H1 (cell line): ENCODE results near the gene CFAP97. TPM values are rescaled to one million over a fixed set of nuclear protein-coding genes. Genes with fewer than 3 reads are reported as not detected.
A peak's percentile ranks its signal among the peaks of the same experiment; 100 is the strongest.

Experiments used
- CTCF ChIA-PET: fragments of 300-600 bp; sonication (Branson Sonifier 250); formaldehyde crosslinking; loops from one replicate; lab custom pipeline; 2021; ENCODE audit not compliant: partially characterized antibody; lab: Charles Lee
- POLR2A ChIA-PET: fragments of 300-600 bp; sonication (Branson Sonifier 250); formaldehyde crosslinking; loops from one replicate; lab custom pipeline; 2021; ENCODE audit warnings: inconsistent platforms; ENCODE audit not compliant: partially characterized antibody; lab: Charles Lee
- DNase-seq, 2 experiments: peaks; one replicate each; pipeline versions ENCODE4 v3.0.0 to v3.0.0-alpha.2; 2010 to 2022; ENCODE audit warnings: low spot score in 2 of 2, low read depth in 1 of 2, mixed read lengths in 1 of 2
- FAIRE-seq: peaks from 2 replicates; lab custom pipeline; 2011; peaks lifted over from hg19 to GRCh38; lab: Jason Lieb, UNC
- H2AFZ ChIP-seq: 2 replicates; pipeline ENCODE4 v1.8.1; 2012; ENCODE audit warnings: low read length, inconsistent platforms
- H2AK5ac ChIP-seq: 2 replicates; pipeline ENCODE4 v1.6.1; 2013; ENCODE audit warnings: low read depth, low read length
- H2BK120ac ChIP-seq: replicated peaks from 2 replicates; pipeline ENCODE3; 2013; ENCODE audit warnings: low read depth, low read length, inconsistent platforms
- H2BK12ac ChIP-seq: 2 replicates; pipeline ENCODE4 v1.6.1; 2013; ENCODE audit warnings: low read depth, low read length
- H2BK15ac ChIP-seq: 2 replicates; pipeline ENCODE4 v1.6.1; 2013; ENCODE audit warnings: low read length
- H2BK20ac ChIP-seq: 2 replicates; pipeline ENCODE4 v1.6.1; 2013; ENCODE audit warnings: low read length
- H2BK5ac ChIP-seq: 2 replicates; pipeline ENCODE4 v1.6.1; 2013; ENCODE audit warnings: low read depth, low read length
- H3K14ac ChIP-seq: 2 replicates; pipeline ENCODE4 v1.6.1; 2013; ENCODE audit warnings: inconsistent platforms; ENCODE audit not compliant: insufficient read length
- H3K18ac ChIP-seq: 2 replicates; pipeline ENCODE4 v1.6.1; 2013; ENCODE audit warnings: low read length; ENCODE audit errors: extremely low read depth
- H3K23ac ChIP-seq: 2 replicates; pipeline ENCODE4 v1.6.1; 2013; ENCODE audit warnings: inconsistent platforms; ENCODE audit not compliant: insufficient read length
- H3K23me2 ChIP-seq: 2 replicates; pipeline ENCODE4 v1.6.1; 2013; ENCODE audit warnings: low read depth, low read length
- H3K27ac ChIP-seq: 2 replicates; pipeline ENCODE4 v1.6.1; 2011; ENCODE audit warnings: low read depth, low read length, inconsistent platforms
- H3K27me3 ChIP-seq, 4 experiments: replicated peaks in 1 of 4; 1 replicate in 1 of 4; 2 replicates in 3 of 4; pipeline versions ENCODE4 v1.6.1 to v1.8.1; 2011 to 2013; ENCODE audit warnings: low read length in 3 of 4, mild to moderate bottlenecking in 3 of 4, inconsistent platforms in 2 of 4, mixed read lengths in 2 of 4, moderate library complexity in 1 of 4; ENCODE audit not compliant: control insufficient read depth in 3 of 4, insufficient read depth in 3 of 4; ENCODE audit errors: extremely low read depth in 1 of 4
- H3K36me3 ChIP-seq, 4 experiments: 2 replicates each; pipeline versions ENCODE4 v1.6.1 to v1.8.1; 2011 to 2013; ENCODE audit warnings: mild to moderate bottlenecking in 4 of 4, low read length in 3 of 4, moderate library complexity in 2 of 4, control low read depth in 1 of 4, inconsistent platforms in 1 of 4; ENCODE audit not compliant: insufficient read depth in 4 of 4, control insufficient read depth in 2 of 4
- H3K4ac ChIP-seq: replicated peaks from 2 replicates; pipeline ENCODE3; 2013; ENCODE audit warnings: low read length, low read depth, mixed read lengths, inconsistent platforms; ENCODE audit not compliant: insufficient read length
- H3K4me1 ChIP-seq, 4 experiments: replicated peaks in 1 of 4; 1 replicate in 1 of 4; 2 replicates in 3 of 4; pipeline versions ENCODE4 v1.6.1 to v1.8.1; 2011 to 2013; ENCODE audit warnings: low read length in 3 of 4, inconsistent platforms in 2 of 4, mixed read lengths in 1 of 4; ENCODE audit not compliant: insufficient read depth in 4 of 4, control insufficient read depth in 3 of 4
- H3K4me2 ChIP-seq, 2 experiments: 2 replicates each; pipeline versions ENCODE4 v1.6.1 to v1.8.1; 2011 to 2013; ENCODE audit warnings: low read depth in 2 of 2, low read length in 2 of 2, control low read depth in 1 of 2, inconsistent platforms in 1 of 2, mild to moderate bottlenecking in 1 of 2; ENCODE audit not compliant: insufficient read depth in 1 of 2
- H3K4me3 ChIP-seq, 4 experiments: fragments of 200-600, 300-600 bp in 1 of 4; sonication (generic), shearing (Covaris generic), sonication (Bioruptor Twin) in 1 of 4; 2 replicates each; pipeline versions ENCODE4 v1.5.1 to v1.8.1; 2011 to 2016; ENCODE audit warnings: low read length in 4 of 4, low read depth in 3 of 4, control low read depth in 2 of 4, inconsistent platforms in 2 of 4, mild to moderate bottlenecking in 2 of 4, mixed read lengths in 1 of 4, moderate library complexity in 1 of 4; ENCODE audit not compliant: insufficient read depth in 2 of 4; ENCODE audit errors: extremely low read depth in 1 of 4
- H3K56ac ChIP-seq: replicated peaks from 2 replicates; pipeline ENCODE3; 2013; ENCODE audit warnings: low read depth, mild to moderate bottlenecking, mixed read lengths, low read length, inconsistent platforms; ENCODE audit not compliant: insufficient read length
- H3K79me1 ChIP-seq: 2 replicates; pipeline ENCODE4 v1.6.1; 2013; ENCODE audit warnings: low read depth, low read length, control low read depth
- H3K79me2 ChIP-seq, 2 experiments: 2 replicates each; pipeline versions ENCODE4 v1.6.1 to v1.8.1; 2012 to 2013; ENCODE audit warnings: low read length in 2 of 2, mild to moderate bottlenecking in 2 of 2, inconsistent platforms in 1 of 2; ENCODE audit not compliant: insufficient read depth in 2 of 2, control insufficient read depth in 1 of 2
- H3K9ac ChIP-seq, 4 experiments: replicated peaks in 1 of 4; 1 replicate in 1 of 4; 2 replicates in 3 of 4; pipeline versions ENCODE4 v1.6.1 to v1.8.1; 2011 to 2013; ENCODE audit warnings: low read depth in 3 of 4, low read length in 3 of 4, control low read depth in 2 of 4, mild to moderate bottlenecking in 2 of 4, moderate library complexity in 2 of 4, inconsistent platforms in 1 of 4; ENCODE audit errors: extremely low read depth in 1 of 4
- H3K9me3 ChIP-seq, 2 experiments: 2 replicates each; pipeline versions ENCODE4 v1.6.1 to v1.8.1; 2012 to 2013; ENCODE audit warnings: mild to moderate bottlenecking in 2 of 2, moderate library complexity in 2 of 2, control low read depth in 1 of 2, inconsistent platforms in 1 of 2, low read depth in 1 of 2, low read length in 1 of 2, mixed read lengths in 1 of 2; ENCODE audit not compliant: insufficient read depth in 2 of 2
- H4K20me1 ChIP-seq, 2 experiments: replicated peaks in 1 of 2; 2 replicates each; pipeline versions ENCODE3 to v1.8.1; 2011 to 2013; ENCODE audit warnings: inconsistent platforms in 2 of 2, low read length in 2 of 2, mild to moderate bottlenecking in 1 of 2; ENCODE audit not compliant: insufficient read depth in 2 of 2, control insufficient read depth in 1 of 2
- H4K5ac ChIP-seq: 2 replicates; pipeline ENCODE4 v1.6.1; 2013; ENCODE audit warnings: low read length, low read depth, mixed read lengths, inconsistent platforms; ENCODE audit not compliant: insufficient read length
- H4K8ac ChIP-seq: 2 replicates; pipeline ENCODE4 v1.8.0; 2013; ENCODE audit warnings: mild to moderate bottlenecking, moderate library complexity, low read length, inconsistent platforms; ENCODE audit not compliant: insufficient read depth; ENCODE audit errors: extremely low read depth
- H4K91ac ChIP-seq: replicated peaks from 2 replicates; pipeline ENCODE3; 2013; ENCODE audit warnings: low read length, mixed read lengths, inconsistent platforms; ENCODE audit not compliant: insufficient read length
- ASH2L ChIP-seq: fragments of 200-600, 300-600 bp; sonication (generic); IDR thresholded peaks from one replicate; pipeline ENCODE4 v1.7.1; 2017; ENCODE audit warnings: low read length
- BRCA1 ChIP-seq: IDR thresholded peaks from 2 replicates; pipeline ENCODE4 v1.6.1; 2012; ENCODE audit warnings: low read depth, low read length, improper control_type of control experiment
- CBX5 ChIP-seq: fragments of 300-800, 300-1000 bp; sonication (generic); IDR thresholded peaks from 2 replicates; pipeline ENCODE4 v1.7.1; 2016; ENCODE audit warnings: antibody characterized with exemption, low read length, low read depth
- KDM5A ChIP-seq: fragments of 200-600 bp; IDR thresholded peaks from 2 replicates; pipeline ENCODE4 v1.7.1; 2012; ENCODE audit warnings: mild to moderate bottlenecking, low read length, inconsistent platforms, mixed read lengths
- NANOG ChIP-seq: IDR thresholded peaks from 2 replicates; pipeline ENCODE4 v1.6.1; 2011; ENCODE audit warnings: low read length, low read depth, mild to moderate bottlenecking, inconsistent platforms; ENCODE audit not compliant: insufficient read depth, poor library complexity, severe bottlenecking
- RAD21 ChIP-seq, 2 experiments: IDR thresholded peaks in 1 of 2; conservative IDR thresholded peaks in 1 of 2; 2 replicates each; pipeline ENCODE4 v1.6.1; 2011; ENCODE audit warnings: low read depth in 2 of 2, low read length in 2 of 2, improper control_type of control experiment in 1 of 2, inconsistent platforms in 1 of 2, mild to moderate bottlenecking in 1 of 2, moderate library complexity in 1 of 2
- RFX5 ChIP-seq: IDR thresholded peaks from 2 replicates; pipeline ENCODE4 v1.6.1; 2011; ENCODE audit warnings: low read depth, low read length, improper control_type of control experiment, borderline replicate concordance
- RXRA ChIP-seq: IDR thresholded peaks from 2 replicates; pipeline ENCODE4 v1.6.1; 2011; ENCODE audit warnings: low read depth, mild to moderate bottlenecking, low read length, moderate library complexity; ENCODE audit not compliant: insufficient read depth
- SAP30 ChIP-seq: fragments of 300-600 bp; sonication (generic); IDR thresholded peaks from 2 replicates; pipeline ENCODE4 v1.7.1; 2012; ENCODE audit warnings: low read length, moderate library complexity, mild to moderate bottlenecking, inconsistent platforms; ENCODE audit not compliant: insufficient read depth, insufficient replicate concordance
- SIN3A ChIP-seq, 2 experiments: IDR thresholded peaks in 1 of 2; conservative IDR thresholded peaks in 1 of 2; 2 replicates each; pipeline ENCODE4 v1.6.1; 2011 to 2012; ENCODE audit warnings: low read length in 2 of 2, improper control_type of control experiment in 1 of 2, low read depth in 1 of 2, mild to moderate bottlenecking in 1 of 2
- SIRT6 ChIP-seq: IDR thresholded peaks from one replicate; pipeline ENCODE4 v1.7.1; 2012; ENCODE audit warnings: low read length, inconsistent platforms
- SP2 ChIP-seq: IDR thresholded peaks from 2 replicates; pipeline ENCODE4 v1.6.1; 2012; ENCODE audit warnings: mild to moderate bottlenecking, low read length, inconsistent platforms
- TBP ChIP-seq: IDR thresholded peaks from 2 replicates; pipeline ENCODE4 v1.6.1; 2011; ENCODE audit warnings: low read depth, low read length, improper control_type of control experiment
- WGBS, 2 experiments: shearing (Covaris generic) in 1 of 2; methylation state at CpG; one replicate each; pipeline versions ENCODE4 v1.1.6 to v1.1.7; 2013 to 2015; ENCODE audit warnings: low lambda C conversion rate in 2 of 2, mixed read lengths in 2 of 2, inconsistent platforms in 1 of 2, low coverage in 1 of 2, missing lambda C conversion rate in 1 of 2; ENCODE audit not compliant: insufficient replicate concordance in 2 of 2, insufficient coverage in 1 of 2, insufficient read length in 1 of 2; ENCODE audit errors: extremely low coverage in 1 of 2, missing lambda C conversion rate in 1 of 2; 5-methylcytosine and 5-hydroxymethylcytosine counted together
- polyA plus RNA-seq, 7 experiments: library from polyadenylated mRNA; depleted of rRNA in 3 of 7; stranded (reverse) in 5 of 7; unstranded in 2 of 7; fragments of >200 nt in 5 of 7; fragments of 200-250 nt in 2 of 7; gene quantifications; 1 replicate in 5 of 7; 2 replicates in 1 of 7; 4 replicates in 1 of 7; pipeline versions ENCODE4 v1.2.1 to v1.2.3, GENCODE V29; 2011 to 2013; ENCODE audit warnings: missing spikeins in 2 of 7, mixed read lengths in 2 of 7
- total RNA-seq: library from RNA; stranded (reverse); fragmentation: NEBNext Ultra II Directional; extraction: Animal tissue kit (Norgen Biotek cat#: 25700); gene quantifications from 2 replicates; pipeline ENCODE4 v1.2.1, GENCODE V29; 2021

CFAP97 gene
- total and polyA plus RNA-seq, 2 of the 8 experiments (the other 6 are each of a cell fraction or from before 2014, with no cell fraction given), result 9.2 to 40.4 TPM

GRCh38 chr4:185227713-185228278 lies 24.0 kb upstream of the CFAP97 start:
- H2BK12ac ChIP-seq, result 0 out of 2 replicates have a peak overlapping the region, but pooled peaks have one; percentile 27
- no peak overlapping the region for H3K4me3 ChIP-seq
- no peak overlapping the region for H3K23ac ChIP-seq
- H3K14ac ChIP-seq, result no peak overlapping the region
- no peak overlapping the region for H2BK5ac ChIP-seq
- H3K56ac ChIP-seq, result no peak overlapping the region
- H3K27me3 ChIP-seq, result no peaks in the 10 kb centered on the region
- H3K9me3 ChIP-seq, result no peaks in the 10 kb centered on the region
- no peak overlapping the region for H2BK120ac ChIP-seq
- H4K8ac ChIP-seq, result peak overlapping the region; percentile 6; the same call in 1 of the 2 replicates
- H2AK5ac ChIP-seq, result 0 out of 2 replicates have a peak overlapping the region, but pooled peaks have one; percentile 26
- FAIRE-seq (no peak), DNase-seq (peak in 1 of 2 experiments; percentile 36)
- POLR2A ChIA-PET, result no interaction called here
- no peaks in the 10 kb centered on the region; a peak in 1 of 7 replicates for H3K4me1 ChIP-seq
- no peak overlapping the region for H4K5ac ChIP-seq
- H2AFZ ChIP-seq, result no peak overlapping the region
- H3K79me2 ChIP-seq, result peaks cover 0 to 41% of the 10 kb centered on the region in 2 experiments; a peak in 3 of 4 replicates
- peak overlapping the region; percentile 19 for H3K18ac ChIP-seq
- H3K4me2 ChIP-seq, result no peak overlapping the region
- H3K9ac ChIP-seq, result no peak overlapping the region
- CTCF ChIA-PET, result interaction anchor here (0.7 to 2.5 kb wide), 13 partner anchors 10 to 160 kb away, joined by 3 to 10 read pairs (median 3); no protein-coding TSS in a partner anchor
- H3K79me1 ChIP-seq, result peaks cover 12% of the 10 kb centered on the region; the same call in 1 of the 2 replicates
- no peak overlapping the region for H2BK20ac ChIP-seq
- no peak overlapping the region for H3K27ac ChIP-seq
- peaks cover 4 to 7% of the 10 kb centered on the region in 2 experiments for H4K20me1 ChIP-seq
- H3K4ac ChIP-seq, result no peak overlapping the region
- no peak overlapping the region for H4K91ac ChIP-seq
- no peak overlapping the region for H2BK15ac ChIP-seq
- 85% methylated on average over 9 of the region's 9 CpGs; no CpG with 5 or more reads in 1 of the 2 experiments for WGBS, 2 experiments
- H3K23me2 ChIP-seq, result no peaks in the 10 kb centered on the region
- no peaks in the 10 kb centered on the region; a peak in 1 of 8 replicates for H3K36me3 ChIP-seq
- TF ChIP-seq RXRA (no peak), RFX5 (no peak), SIRT6 (no peak), RAD21 (IDR thresholded peaks at IDR 0.05 in 1 of 2, conservative IDR thresholded peaks at IDR 0.05 in 1 of 2; ENCODE audit: low read depth in 2 of 2, low read length in 2 of 2) (no peak), TBP (no peak), SP2 (no peak), CBX5 (no peak), ASH2L (no peak), NANOG (no peak), KDM5A (no peak), SIN3A (conservative IDR thresholded peaks at IDR 0.05 in 1 of 2, IDR thresholded peaks at IDR 0.05 in 1 of 2; ENCODE audit: low read depth in 1 of 2, low read length in 2 of 2) (no peak), BRCA1 (no peak), SAP30 (no peak)
